Coronary artery (tissue), 2 donors: Measurements from ENCODE around the gene MRPL40.

Source experiments
- DNase-seq: peaks from one replicate; pipeline ENCODE4 v3.0.0-alpha.2; 2017; ENCODE audit warnings: low spot score
- H3K27ac ChIP-seq, 2 donors: fragments of 200-600 bp; sonication (generic); one replicate each; pipeline ENCODE4 v1.5.1; 2016 to 2019
- H3K4me3 ChIP-seq: fragments of 200-600 bp; sonication (generic); 2 replicates; pipeline ENCODE4 v1.5.1; 2016; ENCODE audit warnings: mild to moderate bottlenecking, moderate library complexity
- TF ChIP-seq, protein P1 (sequence below): fragments of 200-600 bp; sonication (generic); IDR thresholded peaks from one replicate; pipeline ENCODE4 v1.5.1; 2019; ENCODE audit warnings: antibody characterized with exemption

The MRPL40 gene

GRCh38 chr22:19419464-19420178, 12.7 kb upstream of the MRPL40 start:
- no peak for DNase-seq
- Histone ChIP-seq H3K27ac (no peak overlapping the region), H3K4me3 (no peak overlapping the region)
- TF ChIP-seq, protein P1, sequence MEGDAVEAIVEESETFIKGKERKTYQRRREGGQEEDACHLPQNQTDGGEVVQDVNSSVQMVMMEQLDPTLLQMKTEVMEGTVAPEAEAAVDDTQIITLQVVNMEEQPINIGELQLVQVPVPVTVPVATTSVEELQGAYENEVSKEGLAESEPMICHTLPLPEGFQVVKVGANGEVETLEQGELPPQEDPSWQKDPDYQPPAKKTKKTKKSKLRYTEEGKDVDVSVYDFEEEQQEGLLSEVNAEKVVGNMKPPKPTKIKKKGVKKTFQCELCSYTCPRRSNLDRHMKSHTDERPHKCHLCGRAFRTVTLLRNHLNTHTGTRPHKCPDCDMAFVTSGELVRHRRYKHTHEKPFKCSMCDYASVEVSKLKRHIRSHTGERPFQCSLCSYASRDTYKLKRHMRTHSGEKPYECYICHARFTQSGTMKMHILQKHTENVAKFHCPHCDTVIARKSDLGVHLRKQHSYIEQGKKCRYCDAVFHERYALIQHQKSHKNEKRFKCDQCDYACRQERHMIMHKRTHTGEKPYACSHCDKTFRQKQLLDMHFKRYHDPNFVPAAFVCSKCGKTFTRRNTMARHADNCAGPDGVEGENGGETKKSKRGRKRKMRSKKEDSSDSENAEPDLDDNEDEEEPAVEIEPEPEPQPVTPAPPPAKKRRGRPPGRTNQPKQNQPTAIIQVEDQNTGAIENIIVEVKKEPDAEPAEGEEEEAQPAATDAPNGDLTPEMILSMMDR: no peak

DNA sequence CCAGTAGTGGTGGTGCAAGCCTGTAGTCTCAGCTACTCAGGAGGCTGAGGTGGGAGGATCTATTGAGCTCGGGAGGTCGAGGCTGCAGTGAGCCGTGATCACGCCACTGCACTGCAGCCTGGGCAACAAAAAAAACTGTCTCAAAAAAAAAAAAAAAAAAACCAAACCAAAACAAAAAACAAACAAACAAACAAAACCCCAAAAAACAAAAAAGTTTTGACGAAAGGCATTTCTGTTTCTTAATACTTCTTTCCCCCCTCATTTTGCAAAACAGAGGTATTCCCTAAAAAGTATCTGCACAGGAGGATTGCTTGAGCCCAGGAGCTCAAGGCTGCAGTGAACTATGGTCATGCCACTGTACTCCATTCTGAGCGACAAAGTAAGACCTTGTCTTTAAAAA, 12.0 kb upstream of the MRPL40 start:
- Histone ChIP-seq H3K4me3 (no peak overlapping the region), H3K27ac (no peak overlapping the region)
- DNase-seq: no peak

GRCh38 chr22:19422440-19423301, 9.7 kb upstream of the MRPL40 start:
- DNase-seq: no peak
- H3K27ac ChIP-seq: no peak overlapping the region
- no peak overlapping the region for H3K4me3 ChIP-seq
- TF ChIP-seq, protein P1: no peak

More for the DNA sequence above, 12.0 kb upstream of the MRPL40 start:
- TF ChIP-seq, protein P1: no peak

DNA sequence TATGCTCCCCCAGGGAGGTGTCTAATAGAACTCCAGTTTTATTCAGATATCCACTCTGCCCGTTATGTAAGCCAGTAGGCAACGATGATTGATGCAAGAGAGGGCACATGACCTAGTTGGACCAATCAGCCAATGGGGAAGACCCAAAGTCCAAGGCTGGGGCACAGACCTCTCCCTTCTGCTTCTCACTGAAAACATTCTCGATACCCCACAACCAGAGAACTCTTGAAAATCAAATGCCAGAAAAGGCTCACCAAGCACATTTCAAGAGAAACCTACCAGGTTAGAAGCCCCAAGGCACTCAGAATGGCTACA, 8.2 kb upstream of the MRPL40 start:
- H3K4me3 ChIP-seq: no peak overlapping the region
- no peak for DNase-seq
- H3K27ac ChIP-seq: no peak overlapping the region
- TF ChIP-seq, protein P1: no peak

DNA sequence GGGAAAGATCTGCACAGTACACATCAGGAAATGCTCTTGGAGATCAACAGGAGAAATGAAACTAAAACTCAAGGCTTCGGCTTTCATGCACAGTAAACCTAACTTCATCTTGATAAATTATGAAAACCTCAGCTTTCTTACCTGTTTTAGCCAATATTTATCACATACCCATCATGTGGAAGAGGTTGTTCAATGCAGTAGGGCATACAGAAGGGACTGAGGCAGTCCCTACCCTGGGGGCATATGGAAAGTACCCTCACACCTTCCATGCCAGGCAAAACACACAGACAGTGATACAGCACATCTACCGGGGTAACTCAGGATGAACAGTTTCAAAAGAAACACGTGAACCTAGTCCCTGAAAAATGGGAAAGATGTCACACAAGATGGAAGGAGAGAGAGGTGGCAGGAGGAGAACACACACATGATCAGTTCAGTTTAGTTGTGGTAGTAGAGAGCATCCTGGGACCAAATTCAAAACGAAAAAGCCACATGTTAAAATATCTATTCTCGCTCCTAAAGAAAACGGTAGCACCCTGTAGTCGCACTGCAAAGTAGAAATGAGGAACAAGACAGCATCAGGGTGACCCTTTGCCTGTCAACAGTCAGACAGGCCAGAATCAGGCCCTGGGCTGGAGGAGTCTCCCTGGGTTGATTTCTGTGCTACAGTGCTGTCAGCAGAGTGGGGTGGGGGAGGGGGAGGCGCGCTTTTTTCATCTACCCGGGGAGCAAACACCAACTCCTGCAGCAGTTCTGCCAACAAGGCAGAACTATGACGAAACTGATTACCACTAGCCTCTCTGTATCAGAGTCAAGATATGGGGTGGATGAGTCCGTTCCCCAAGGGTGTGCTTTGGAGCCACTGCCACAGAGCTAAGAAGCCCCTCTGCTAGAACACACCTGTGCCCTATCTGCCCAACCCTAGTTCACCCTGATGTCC, 2.1 kb upstream of the MRPL40 start:
- H3K4me3 ChIP-seq: peak overlapping the region; percentile 81
- TF ChIP-seq, protein P1: no peak
- H3K27ac ChIP-seq: no peak overlapping the region
- no peak for DNase-seq

- Histone ChIP-seq H3K27ac (peak overlapping the region in 1 of 2 donors; percentile 95), H3K4me3 (peak overlapping the region; percentile 81)
- no peak for DNase-seq
- TF ChIP-seq, protein P1: no peak
Measured at GRCh38 chr22:19430890-19431541, 1.3 kb upstream of the MRPL40 start.
